Measurements from ENCODE around the gene PCMTD2. TPM values are rescaled to one million over a fixed set of nuclear protein-coding genes. Genes with fewer than 3 reads are reported as not detected.

The PCMTD2 gene
- total and polyA plus RNA-seq, 2 of the 13 experiments (the other 11 are each of a cell fraction or from before 2014, with no cell fraction given) = 47.0 to 76.9 TPM

DNA sequence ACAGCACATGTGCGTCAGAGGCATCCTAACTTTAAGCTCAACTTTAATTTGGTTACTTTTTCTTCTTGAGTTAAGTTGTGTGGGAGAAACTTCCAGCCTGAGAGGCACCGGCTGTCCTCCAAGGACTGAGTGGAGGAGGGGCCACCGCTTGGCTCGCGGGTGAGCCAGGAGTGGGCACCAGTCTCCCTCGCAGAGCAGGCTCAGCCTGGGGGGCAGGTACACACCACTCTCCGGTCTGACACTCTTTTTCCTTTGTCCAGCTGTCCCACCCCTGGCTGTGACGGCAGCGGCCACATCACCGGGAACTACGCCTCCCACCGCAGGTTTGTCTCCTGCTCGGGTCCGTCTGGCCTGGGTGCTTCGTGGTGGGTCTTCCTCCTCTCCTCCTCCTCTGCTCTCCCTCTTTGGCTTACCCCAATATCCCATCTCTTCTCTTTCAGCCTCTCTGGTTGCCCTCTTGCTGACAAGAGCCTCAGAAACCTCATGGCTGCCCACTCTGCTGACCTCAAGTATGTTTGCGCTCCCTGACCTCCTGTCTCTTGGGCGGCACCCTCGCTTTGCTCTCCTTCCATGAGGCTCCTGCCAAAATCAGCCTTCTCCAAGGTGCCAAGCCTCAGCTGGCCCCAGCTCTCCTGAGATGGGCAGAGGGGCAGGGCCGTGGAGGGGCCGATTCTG, 32.6 kb upstream of the PCMTD2 start (continued):
- TF ChIP-seq, protein P1, sequence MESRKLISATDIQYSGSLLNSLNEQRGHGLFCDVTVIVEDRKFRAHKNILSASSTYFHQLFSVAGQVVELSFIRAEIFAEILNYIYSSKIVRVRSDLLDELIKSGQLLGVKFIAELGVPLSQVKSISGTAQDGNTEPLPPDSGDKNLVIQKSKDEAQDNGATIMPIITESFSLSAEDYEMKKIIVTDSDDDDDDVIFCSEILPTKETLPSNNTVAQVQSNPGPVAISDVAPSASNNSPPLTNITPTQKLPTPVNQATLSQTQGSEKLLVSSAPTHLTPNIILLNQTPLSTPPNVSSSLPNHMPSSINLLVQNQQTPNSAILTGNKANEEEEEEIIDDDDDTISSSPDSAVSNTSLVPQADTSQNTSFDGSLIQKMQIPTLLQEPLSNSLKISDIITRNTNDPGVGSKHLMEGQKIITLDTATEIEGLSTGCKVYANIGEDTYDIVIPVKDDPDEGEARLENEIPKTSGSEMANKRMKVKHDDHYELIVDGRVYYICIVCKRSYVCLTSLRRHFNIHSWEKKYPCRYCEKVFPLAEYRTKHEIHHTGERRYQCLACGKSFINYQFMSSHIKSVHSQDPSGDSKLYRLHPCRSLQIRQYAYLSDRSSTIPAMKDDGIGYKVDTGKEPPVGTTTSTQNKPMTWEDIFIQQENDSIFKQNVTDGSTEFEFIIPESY (CRISPR knock-in tag; IDR thresholded peaks at IDR 0.05) = peak; percentile 65; the same call in 1 of the 2 replicates
- no peak for TF ChIP-seq ZNF350 (CRISPR knock-in tag; IDR thresholded peaks at IDR 0.05; ENCODE audit: borderline replicate concordance, low read depth)
- TF ChIP-seq ZNF224 (CRISPR knock-in tag; IDR thresholded peaks at IDR 0.05) = no peak
- TF ChIP-seq, protein P2, sequence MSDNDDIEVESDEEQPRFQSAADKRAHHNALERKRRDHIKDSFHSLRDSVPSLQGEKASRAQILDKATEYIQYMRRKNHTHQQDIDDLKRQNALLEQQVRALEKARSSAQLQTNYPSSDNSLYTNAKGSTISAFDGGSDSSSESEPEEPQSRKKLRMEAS (IDR thresholded peaks at IDR 0.05) = no peak
- no peak for TF ChIP-seq ZSCAN25 (CRISPR knock-in tag; IDR thresholded peaks at IDR 0.05)
- TF ChIP-seq SOX5 (CRISPR knock-in tag; IDR thresholded peaks at IDR 0.05; ENCODE audit: borderline replicate concordance) = no peak
- TF ChIP-seq ZFP62 (CRISPR knock-in tag; IDR thresholded peaks at IDR 0.05) = 0 out of 2 replicates have a peak, but pooled peaks have one; percentile 23
- TF ChIP-seq ZNF230 (CRISPR knock-in tag; IDR thresholded peaks at IDR 0.05) = no peak
- TF ChIP-seq, protein P3, sequence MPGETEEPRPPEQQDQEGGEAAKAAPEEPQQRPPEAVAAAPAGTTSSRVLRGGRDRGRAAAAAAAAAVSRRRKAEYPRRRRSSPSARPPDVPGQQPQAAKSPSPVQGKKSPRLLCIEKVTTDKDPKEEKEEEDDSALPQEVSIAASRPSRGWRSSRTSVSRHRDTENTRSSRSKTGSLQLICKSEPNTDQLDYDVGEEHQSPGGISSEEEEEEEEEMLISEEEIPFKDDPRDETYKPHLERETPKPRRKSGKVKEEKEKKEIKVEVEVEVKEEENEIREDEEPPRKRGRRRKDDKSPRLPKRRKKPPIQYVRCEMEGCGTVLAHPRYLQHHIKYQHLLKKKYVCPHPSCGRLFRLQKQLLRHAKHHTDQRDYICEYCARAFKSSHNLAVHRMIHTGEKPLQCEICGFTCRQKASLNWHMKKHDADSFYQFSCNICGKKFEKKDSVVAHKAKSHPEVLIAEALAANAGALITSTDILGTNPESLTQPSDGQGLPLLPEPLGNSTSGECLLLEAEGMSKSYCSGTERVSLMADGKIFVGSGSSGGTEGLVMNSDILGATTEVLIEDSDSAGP (CRISPR knock-in tag; IDR thresholded peaks at IDR 0.05; ENCODE audit: borderline replicate concordance) = no peak
- no peak for TF ChIP-seq TOE1 (CRISPR knock-in tag; IDR thresholded peaks at IDR 0.05)
- no peak for TF ChIP-seq KDM5A (IDR thresholded peaks at IDR 0.05; ENCODE audit: borderline replicate concordance, low read length)
- 0 out of 2 replicates have a peak, but pooled peaks have one; percentile 40 for TF ChIP-seq HES4 (CRISPR knock-in tag; IDR thresholded peaks at IDR 0.05; ENCODE audit: borderline replicate concordance)
- TF ChIP-seq ZNF703 (CRISPR knock-in tag; IDR thresholded peaks at IDR 0.05; ENCODE audit: borderline replicate concordance) = no peak
- no peak for TF ChIP-seq SAP130 (CRISPR knock-in tag; IDR thresholded peaks at IDR 0.05; ENCODE audit: low read depth)
- TF ChIP-seq, protein P4, sequence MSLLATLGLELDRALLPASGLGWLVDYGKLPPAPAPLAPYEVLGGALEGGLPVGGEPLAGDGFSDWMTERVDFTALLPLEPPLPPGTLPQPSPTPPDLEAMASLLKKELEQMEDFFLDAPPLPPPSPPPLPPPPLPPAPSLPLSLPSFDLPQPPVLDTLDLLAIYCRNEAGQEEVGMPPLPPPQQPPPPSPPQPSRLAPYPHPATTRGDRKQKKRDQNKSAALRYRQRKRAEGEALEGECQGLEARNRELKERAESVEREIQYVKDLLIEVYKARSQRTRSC (CRISPR knock-in tag; IDR thresholded peaks at IDR 0.05; ENCODE audit: low read depth) = no peak
- TF ChIP-seq ARNT2 (CRISPR knock-in tag; IDR thresholded peaks at IDR 0.05; ENCODE audit: low read depth) = no peak
- TF ChIP-seq TEAD2 (CRISPR knock-in tag; IDR thresholded peaks at IDR 0.05) = no peak
- peak; percentile 18; the same call in 1 of the 2 replicates for TF ChIP-seq ZNF446 (CRISPR knock-in tag; IDR thresholded peaks at IDR 0.05)
- no peak for TF ChIP-seq CBX5 (CRISPR knock-in tag; IDR thresholded peaks at IDR 0.05; ENCODE audit: borderline replicate concordance)
- no peak for TF ChIP-seq RELA (CRISPR knock-in tag; IDR thresholded peaks at IDR 0.05)
- no peak for TF ChIP-seq SALL1 (CRISPR knock-in tag; IDR thresholded peaks at IDR 0.05)
- TF ChIP-seq GATAD2A (CRISPR knock-in tag; IDR thresholded peaks at IDR 0.05) = no peak
- TF ChIP-seq, protein P5, sequence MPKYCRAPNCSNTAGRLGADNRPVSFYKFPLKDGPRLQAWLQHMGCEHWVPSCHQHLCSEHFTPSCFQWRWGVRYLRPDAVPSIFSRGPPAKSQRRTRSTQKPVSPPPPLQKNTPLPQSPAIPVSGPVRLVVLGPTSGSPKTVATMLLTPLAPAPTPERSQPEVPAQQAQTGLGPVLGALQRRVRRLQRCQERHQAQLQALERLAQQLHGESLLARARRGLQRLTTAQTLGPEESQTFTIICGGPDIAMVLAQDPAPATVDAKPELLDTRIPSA (CRISPR knock-in tag; IDR thresholded peaks at IDR 0.05; ENCODE audit: borderline replicate concordance) = 0 out of 2 replicates have a peak, but pooled peaks have one; percentile 44
